ENCODE data around the gene OMP. TPM values are rescaled to one million over a fixed set of nuclear protein-coding genes. Genes with fewer than 3 reads are reported as not detected.
A peak's percentile ranks its signal among the peaks of the same experiment; 100 is the strongest.

Gene OMP
- total and polyA plus RNA-seq, 2 of the 4 experiments (the other 2 are of a cell fraction): 0.27 TPM; not detected in 1

DNA sequence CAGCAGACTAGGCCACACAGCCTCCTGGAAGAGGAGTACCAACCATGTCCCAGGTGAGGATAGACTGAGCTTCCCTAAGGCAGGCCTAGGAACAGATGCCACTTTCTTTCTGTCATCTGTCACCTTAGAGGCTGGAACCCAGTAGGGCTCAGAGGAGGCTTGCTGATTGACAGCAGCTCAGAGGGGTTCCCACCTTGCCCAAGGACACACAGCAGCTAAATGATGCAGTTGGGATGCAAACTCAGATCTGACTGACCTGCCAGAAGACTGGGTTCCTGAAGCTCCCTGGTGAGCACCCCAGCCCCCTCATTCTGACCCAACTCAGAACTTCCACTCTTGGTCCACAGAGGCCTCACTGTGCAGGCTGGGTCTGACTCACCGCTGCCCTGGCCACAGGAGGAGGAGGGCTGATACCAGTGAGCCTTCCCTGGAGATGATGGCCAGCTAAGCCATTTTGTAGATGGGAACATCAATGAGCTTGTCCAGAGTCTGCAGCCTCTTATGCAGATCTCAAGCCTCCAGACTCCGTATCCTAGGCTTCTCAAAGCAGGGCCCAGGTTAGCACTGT lies 21.9 kb upstream of the OMP start:
- H3K56ac ChIP-seq (ENCODE audit: extremely low read depth, insufficient read depth, low read length): no peak overlapping the region
- intact Hi-C loops (cut with micrococcal nuclease): no loop called here
- BruUV-seq (replicated peaks): no TSS peak
- H3K27me3 ChIP-seq (ENCODE audit: control insufficient read depth, insufficient read depth, low read length): no peaks in the 10 kb centered on the region
- no peak overlapping the region for H2AFZ ChIP-seq (replicated peaks; ENCODE audit: low read length, poor library complexity)
- H3K79me1 ChIP-seq (ENCODE audit: low read depth in 1 of 2, low read length in 2 of 2): peaks cover 7 to 21% of the 10 kb centered on the region in 2 experiments
- dilution Hi-C loops (cut with HindIII; ENCODE audit: low sequenced_read_pairs, unreplicated experiment): no loop called here
- in situ Hi-C loops (cut with MboI; ENCODE audit: low sequenced_read_pairs): no loop called here
- no peak overlapping the region for H4K91ac ChIP-seq (ENCODE audit: insufficient read depth, low read depth, low read length)
- H3K9ac ChIP-seq (ENCODE audit: low read depth, low read length): no peak overlapping the region
- no peak overlapping the region for H3K4me3 ChIP-seq (ENCODE audit: insufficient read depth, low read depth, low read length)
- no peak overlapping the region for H4K5ac ChIP-seq (ENCODE audit: low read depth, low read length)
- no peak overlapping the region for H3K27ac ChIP-seq (ENCODE audit: insufficient read depth, low read length)
- no peak overlapping the region for H2BK5ac ChIP-seq (ENCODE audit: low read depth, low read length, poor library complexity, severe bottlenecking)
- no peak overlapping the region for H3K4ac ChIP-seq (ENCODE audit: low read depth, low read length)
- peaks cover 4% of the 10 kb centered on the region; the same call in 1 of the 2 replicates for H3K36me3 ChIP-seq (ENCODE audit: control insufficient read depth, insufficient read depth, low read length)
- H3K14ac ChIP-seq (replicated peaks; ENCODE audit: low read depth, low read length): no peak overlapping the region
- no peak overlapping the region for H2BK20ac ChIP-seq (ENCODE audit: low read depth, low read length)
- H3K9me3 ChIP-seq (ENCODE audit: control insufficient read depth, insufficient read depth, low read length): no peaks in the 10 kb centered on the region
- no peak overlapping the region for H3K4me2 ChIP-seq (ENCODE audit: low read depth, low read length)
- no peak overlapping the region for H2AK5ac ChIP-seq (ENCODE audit: low read depth, low read length)
- peaks cover 15% of the 10 kb centered on the region for H3K4me1 ChIP-seq (ENCODE audit: control insufficient read depth, insufficient read depth, low read length)
- ATAC-seq (ENCODE audit: low read depth) (peak; percentile 88), DNase-seq (peak; percentile 51)
- no peak overlapping the region for H2BK15ac ChIP-seq (ENCODE audit: low read depth, low read length)
- POLR2A ChIA-PET (ENCODE audit: unreplicated experiment): no interaction called here
- H4K8ac ChIP-seq (ENCODE audit: low read depth in 2 of 2, low read length in 2 of 2): no peak overlapping the region
- H3K23ac ChIP-seq (ENCODE audit: low read depth, low read length): no peak overlapping the region
- H3K18ac ChIP-seq (ENCODE audit: low read depth, low read length): no peak overlapping the region; the same call in 1 of the 2 replicates
- TF ChIP-seq NFE2L2 (IDR thresholded peaks at IDR 0.05; ENCODE audit: low read depth, low read length) (no peak), CEBPB (IDR thresholded peaks at IDR 0.05; ENCODE audit: low read depth, low read length) (no peak)
- TF ChIP-seq, protein P1, sequence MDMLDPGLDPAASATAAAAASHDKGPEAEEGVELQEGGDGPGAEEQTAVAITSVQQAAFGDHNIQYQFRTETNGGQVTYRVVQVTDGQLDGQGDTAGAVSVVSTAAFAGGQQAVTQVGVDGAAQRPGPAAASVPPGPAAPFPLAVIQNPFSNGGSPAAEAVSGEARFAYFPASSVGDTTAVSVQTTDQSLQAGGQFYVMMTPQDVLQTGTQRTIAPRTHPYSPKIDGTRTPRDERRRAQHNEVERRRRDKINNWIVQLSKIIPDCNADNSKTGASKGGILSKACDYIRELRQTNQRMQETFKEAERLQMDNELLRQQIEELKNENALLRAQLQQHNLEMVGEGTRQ (IDR thresholded peaks at IDR 0.05; ENCODE audit: low read depth, low read length): no peak
- CTCF ChIA-PET: no interaction called here
- no peaks in the 10 kb centered on the region for H4K20me1 ChIP-seq (ENCODE audit: insufficient read depth, low read length)
- peak overlapping the region; percentile 48 for H2AK9ac ChIP-seq (replicated peaks; ENCODE audit: low read depth, low read length, poor library complexity)
- peaks cover 5% of the 10 kb centered on the region; the same call in 1 of the 2 replicates for H3K9me1 ChIP-seq (ENCODE audit: insufficient read depth, low read length)
- WGBS, 2 experiments (ENCODE audit: extremely low coverage in 2 of 2, insufficient read length in 1 of 2): no CpG with 5 or more reads among the region's 2 CpGs
- H2BK120ac ChIP-seq (ENCODE audit: low read depth, low read length): no peak overlapping the region

Data from IMR-90 (cell line).